PC-9 (cell line): ENCODE data around the gene MYO6.

ENCODE experiments used
- EZH2 ChIP-seq: fragments of 200-600 bp; sonication (generic); IDR thresholded peaks from 2 replicates; pipeline ENCODE4 v1.8.0; 2017; ENCODE audit warnings: antibody characterized with exemption, low read depth
- TF ChIP-seq, protein P1 (sequence below): fragments of 200-600 bp; sonication (generic); conservative IDR thresholded peaks from 2 replicates; pipeline ENCODE4 v1.6.1; 2017; ENCODE audit warnings: mixed run types, antibody characterized with exemption, mild to moderate bottlenecking, moderate library complexity

DNA sequence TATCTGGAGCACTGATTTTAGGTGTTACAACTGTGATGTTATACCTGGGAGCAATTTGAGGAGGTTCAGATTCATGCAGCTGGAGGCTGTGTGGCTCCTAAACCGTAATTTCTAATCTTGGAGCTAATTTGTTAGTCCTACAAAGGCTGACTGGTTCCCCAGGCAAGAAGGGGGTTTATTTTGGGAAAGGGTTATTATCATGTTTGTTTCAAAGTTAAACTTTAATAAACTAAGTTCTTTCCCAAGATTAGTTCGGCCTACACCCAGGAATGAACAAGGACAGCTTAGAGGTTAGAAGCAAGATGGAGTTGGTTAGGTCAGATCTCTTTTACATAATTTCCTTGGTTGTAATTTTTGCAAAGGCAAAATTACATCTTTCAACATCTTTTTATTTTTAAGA, 135.8 kb downstream of the MYO6 start:
- TF ChIP-seq, protein P1, sequence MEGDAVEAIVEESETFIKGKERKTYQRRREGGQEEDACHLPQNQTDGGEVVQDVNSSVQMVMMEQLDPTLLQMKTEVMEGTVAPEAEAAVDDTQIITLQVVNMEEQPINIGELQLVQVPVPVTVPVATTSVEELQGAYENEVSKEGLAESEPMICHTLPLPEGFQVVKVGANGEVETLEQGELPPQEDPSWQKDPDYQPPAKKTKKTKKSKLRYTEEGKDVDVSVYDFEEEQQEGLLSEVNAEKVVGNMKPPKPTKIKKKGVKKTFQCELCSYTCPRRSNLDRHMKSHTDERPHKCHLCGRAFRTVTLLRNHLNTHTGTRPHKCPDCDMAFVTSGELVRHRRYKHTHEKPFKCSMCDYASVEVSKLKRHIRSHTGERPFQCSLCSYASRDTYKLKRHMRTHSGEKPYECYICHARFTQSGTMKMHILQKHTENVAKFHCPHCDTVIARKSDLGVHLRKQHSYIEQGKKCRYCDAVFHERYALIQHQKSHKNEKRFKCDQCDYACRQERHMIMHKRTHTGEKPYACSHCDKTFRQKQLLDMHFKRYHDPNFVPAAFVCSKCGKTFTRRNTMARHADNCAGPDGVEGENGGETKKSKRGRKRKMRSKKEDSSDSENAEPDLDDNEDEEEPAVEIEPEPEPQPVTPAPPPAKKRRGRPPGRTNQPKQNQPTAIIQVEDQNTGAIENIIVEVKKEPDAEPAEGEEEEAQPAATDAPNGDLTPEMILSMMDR = no peak
- TF ChIP-seq EZH2 = no peak
